ENCODE data around the gene FILIP1L.

The FILIP1L gene

GRCh38 chr3:100114413-100115030, at the start of gene FILIP1L:
Gene FILIP1L, minus strand, starts transcription at chr3:100114501.
- no peak for TF ChIP-seq TAF1 (IDR thresholded peaks at IDR 0.05; ENCODE audit: low read depth)
- no peak for TF ChIP-seq ZBTB7A (IDR thresholded peaks at IDR 0.05; ENCODE audit: low read depth)
- TF ChIP-seq NFIC (IDR thresholded peaks at IDR 0.05), result no peak
- TF ChIP-seq TCF12 (IDR thresholded peaks at IDR 0.05; ENCODE audit: low read depth), result no peak
- no peak for TF ChIP-seq EGR1 (IDR thresholded peaks at IDR 0.05)
- no peak for TF ChIP-seq MAX (IDR thresholded peaks at IDR 0.05)
- no peak for TF ChIP-seq EP300 (IDR thresholded peaks at IDR 0.05; ENCODE audit: borderline replicate concordance)

GRCh38 chr3:100163787-100164186, 49.5 kb upstream of the FILIP1L start:
- TF ChIP-seq RAD21 (IDR thresholded peaks at IDR 0.05; ENCODE audit: low read depth) (no peak), TCF12 (IDR thresholded peaks at IDR 0.05; ENCODE audit: low read depth) (no peak), CREB1 (IDR thresholded peaks at IDR 0.05; ENCODE audit: low read depth) (no peak)

GRCh38 chr3:100160521-100160920, 46.2 kb upstream of the FILIP1L start:
- TF ChIP-seq ZBTB7A (IDR thresholded peaks at IDR 0.05; ENCODE audit: low read depth) (no peak), EGR1 (IDR thresholded peaks at IDR 0.05) (no peak), FOXM1 (IDR thresholded peaks at IDR 0.05; ENCODE audit: borderline replicate concordance, low read depth) (no peak), RAD21 (IDR thresholded peaks at IDR 0.05; ENCODE audit: low read depth) (no peak), REST (IDR thresholded peaks at IDR 0.05; ENCODE audit: low read depth) (no peak), TAF1 (IDR thresholded peaks at IDR 0.05; ENCODE audit: low read depth) (no peak), TCF12 (IDR thresholded peaks at IDR 0.05; ENCODE audit: low read depth) (no peak), MAX (IDR thresholded peaks at IDR 0.05) (no peak), NFIC (IDR thresholded peaks at IDR 0.05) (no peak), EP300 (IDR thresholded peaks at IDR 0.05; ENCODE audit: borderline replicate concordance) (no peak), CREB1 (IDR thresholded peaks at IDR 0.05; ENCODE audit: low read depth) (no peak)

GRCh38 chr3:100159331-100160153, 45.2 kb upstream of the FILIP1L start:
- TF ChIP-seq RAD21 (IDR thresholded peaks at IDR 0.05; ENCODE audit: low read depth) (no peak), MAX (IDR thresholded peaks at IDR 0.05) (no peak), FOXM1 (IDR thresholded peaks at IDR 0.05; ENCODE audit: borderline replicate concordance, low read depth) (no peak), TEAD4 (IDR thresholded peaks at IDR 0.05) (no peak), EGR1 (IDR thresholded peaks at IDR 0.05) (no peak), CREB1 (IDR thresholded peaks at IDR 0.05; ENCODE audit: low read depth) (no peak)

GRCh38 chr3:100158918-100159330, 44.6 kb upstream of the FILIP1L start:
- TF ChIP-seq REST (IDR thresholded peaks at IDR 0.05; ENCODE audit: low read depth) (no peak), EP300 (IDR thresholded peaks at IDR 0.05; ENCODE audit: borderline replicate concordance) (no peak), CEBPB (IDR thresholded peaks at IDR 0.05) (no peak), TEAD4 (IDR thresholded peaks at IDR 0.05) (no peak), USF1 (IDR thresholded peaks at IDR 0.05) (no peak)

GRCh38 chr3:100157685-100158084, 43.4 kb upstream of the FILIP1L start:
- TF ChIP-seq FOXM1 (IDR thresholded peaks at IDR 0.05; ENCODE audit: borderline replicate concordance, low read depth) (no peak), RAD21 (IDR thresholded peaks at IDR 0.05; ENCODE audit: low read depth) (no peak), TCF12 (IDR thresholded peaks at IDR 0.05; ENCODE audit: low read depth) (no peak), CREB1 (IDR thresholded peaks at IDR 0.05; ENCODE audit: low read depth) (no peak), USF1 (IDR thresholded peaks at IDR 0.05) (no peak), YY1 (IDR thresholded peaks at IDR 0.05; ENCODE audit: low read depth) (no peak), TAF1 (IDR thresholded peaks at IDR 0.05; ENCODE audit: low read depth) (no peak), NFIC (IDR thresholded peaks at IDR 0.05) (no peak), EP300 (IDR thresholded peaks at IDR 0.05; ENCODE audit: borderline replicate concordance) (no peak), EGR1 (IDR thresholded peaks at IDR 0.05) (no peak)
